SKM-1 (cell line): ENCODE data around the gene PLAAT4.
"Not testable (repeated sequence)": the region's sequence is repeated elsewhere in the genome, so short reads cannot be mapped to it uniquely, and the experiment has no call there.

Experiments
- DNase-seq: peaks from one replicate; lab custom pipeline; 2025; ENCODE audit not compliant: unreplicated experiment; lab: John Stamatoyannopoulos, UW

Gene PLAAT4

GRCh38 chr11:63510360-63511047, 26.1 kb upstream of the PLAAT4 start:
- DNase-seq = no peak

GRCh38 chr11:63511048-63511748, 25.4 kb upstream of the PLAAT4 start:
- no peak for DNase-seq

- no peak for DNase-seq
Measured at GRCh38 chr11:63512816-63513215, 23.8 kb upstream of the PLAAT4 start.

- DNase-seq = no peak
Measured at GRCh38 chr11:63516109-63516508, 20.5 kb upstream of the PLAAT4 start.

GRCh38 chr11:63517156-63517555, 19.5 kb upstream of the PLAAT4 start:
- DNase-seq = no peak

GRCh38 chr11:63518548-63518947, 18.1 kb upstream of the PLAAT4 start:
- DNase-seq = no peak

GRCh38 chr11:63520606-63521170, 15.9 kb upstream of the PLAAT4 start:
- DNase-seq = no peak

GRCh38 chr11:63521896-63522295, 14.7 kb upstream of the PLAAT4 start:
- DNase-seq = no peak

GRCh38 chr11:63523151-63523550, 13.5 kb upstream of the PLAAT4 start:
- DNase-seq = no peak

- DNase-seq = no peak
Measured at GRCh38 chr11:63527667-63528066, 8.9 kb upstream of the PLAAT4 start.

GRCh38 chr11:63528156-63528555, 8.5 kb upstream of the PLAAT4 start:
- DNase-seq = not testable (repeated sequence)

- not testable (repeated sequence) for DNase-seq
Measured at GRCh38 chr11:63528729-63529278, 7.8 kb upstream of the PLAAT4 start.

- not testable (repeated sequence) for DNase-seq
Measured at GRCh38 chr11:63529373-63529772, 7.2 kb upstream of the PLAAT4 start.

- no peak for DNase-seq
Measured at GRCh38 chr11:63530021-63530420, 6.6 kb upstream of the PLAAT4 start.

- DNase-seq = peak; percentile 34
Measured at GRCh38 chr11:63531074-63531792, 5.4 kb upstream of the PLAAT4 start.

- no peak for DNase-seq
Measured at GRCh38 chr11:63532117-63532516, 4.5 kb upstream of the PLAAT4 start.

GRCh38 chr11:63532799-63533475, 3.7 kb upstream of the PLAAT4 start:
- no peak for DNase-seq

GRCh38 chr11:63534076-63534475, 2.5 kb upstream of the PLAAT4 start:
- no peak for DNase-seq

GRCh38 chr11:63534895-63535461, 1.6 kb upstream of the PLAAT4 start:
- no peak for DNase-seq

- no peak for DNase-seq
Measured at GRCh38 chr11:63535734-63536133, 874 bp upstream of the PLAAT4 start.
